ENCODE results near the gene SLC29A4.
A peak's percentile ranks its signal among the peaks of the same experiment; 100 is the strongest.
"Not testable (repeated sequence)": the region's sequence is repeated elsewhere in the genome, so short reads cannot be mapped to it uniquely, and the experiment has no call there.

Gene SLC29A4, protein sequence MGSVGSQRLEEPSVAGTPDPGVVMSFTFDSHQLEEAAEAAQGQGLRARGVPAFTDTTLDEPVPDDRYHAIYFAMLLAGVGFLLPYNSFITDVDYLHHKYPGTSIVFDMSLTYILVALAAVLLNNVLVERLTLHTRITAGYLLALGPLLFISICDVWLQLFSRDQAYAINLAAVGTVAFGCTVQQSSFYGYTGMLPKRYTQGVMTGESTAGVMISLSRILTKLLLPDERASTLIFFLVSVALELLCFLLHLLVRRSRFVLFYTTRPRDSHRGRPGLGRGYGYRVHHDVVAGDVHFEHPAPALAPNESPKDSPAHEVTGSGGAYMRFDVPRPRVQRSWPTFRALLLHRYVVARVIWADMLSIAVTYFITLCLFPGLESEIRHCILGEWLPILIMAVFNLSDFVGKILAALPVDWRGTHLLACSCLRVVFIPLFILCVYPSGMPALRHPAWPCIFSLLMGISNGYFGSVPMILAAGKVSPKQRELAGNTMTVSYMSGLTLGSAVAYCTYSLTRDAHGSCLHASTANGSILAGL

DNA sequence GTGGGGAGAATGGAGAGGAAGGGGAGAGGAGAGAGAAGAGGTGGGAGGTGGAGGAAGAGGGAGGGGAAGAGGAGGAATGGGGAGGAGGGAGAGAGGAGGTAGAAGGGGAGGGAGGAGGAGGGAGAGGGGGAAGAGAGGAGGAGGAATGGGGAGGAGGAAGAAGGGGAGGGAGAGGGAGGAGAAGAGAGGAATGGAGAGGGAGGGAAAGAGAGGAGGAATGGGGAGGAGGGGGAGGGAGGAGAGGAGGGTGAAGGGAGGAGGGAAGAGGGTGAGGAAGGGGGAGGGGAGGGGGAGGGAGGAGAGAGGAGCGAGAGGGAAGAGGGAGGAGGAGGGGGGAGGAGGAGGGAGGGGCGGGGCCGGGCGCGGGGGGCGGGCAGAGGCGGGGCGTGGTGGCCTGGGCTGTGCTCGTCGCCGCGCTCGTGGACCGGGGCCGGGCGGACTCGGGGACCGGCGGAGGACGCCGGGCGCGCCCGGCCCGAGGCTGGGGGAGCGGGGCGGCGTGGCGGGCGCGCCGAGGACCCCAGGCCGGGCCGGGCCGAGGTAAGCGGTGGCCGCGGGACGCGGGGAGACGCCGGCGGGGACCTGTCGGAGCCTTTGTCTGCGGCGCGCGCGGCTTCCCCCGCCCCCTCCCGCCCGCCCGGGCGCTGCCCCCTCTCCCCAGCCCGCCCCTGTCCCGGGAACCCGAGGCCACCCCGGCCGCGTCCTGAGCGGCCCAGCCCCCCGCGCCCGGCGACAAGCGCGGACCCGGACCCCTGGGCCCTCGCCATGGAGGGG lies at the start of gene SLC29A4:
TSS of gene SLC29A4 (plus strand) at position 401 of the 774 bp plus-strand sequence. CDS start 4,874 bp downstream, outside the sequence.
- DNase-seq = no peak

DNA sequence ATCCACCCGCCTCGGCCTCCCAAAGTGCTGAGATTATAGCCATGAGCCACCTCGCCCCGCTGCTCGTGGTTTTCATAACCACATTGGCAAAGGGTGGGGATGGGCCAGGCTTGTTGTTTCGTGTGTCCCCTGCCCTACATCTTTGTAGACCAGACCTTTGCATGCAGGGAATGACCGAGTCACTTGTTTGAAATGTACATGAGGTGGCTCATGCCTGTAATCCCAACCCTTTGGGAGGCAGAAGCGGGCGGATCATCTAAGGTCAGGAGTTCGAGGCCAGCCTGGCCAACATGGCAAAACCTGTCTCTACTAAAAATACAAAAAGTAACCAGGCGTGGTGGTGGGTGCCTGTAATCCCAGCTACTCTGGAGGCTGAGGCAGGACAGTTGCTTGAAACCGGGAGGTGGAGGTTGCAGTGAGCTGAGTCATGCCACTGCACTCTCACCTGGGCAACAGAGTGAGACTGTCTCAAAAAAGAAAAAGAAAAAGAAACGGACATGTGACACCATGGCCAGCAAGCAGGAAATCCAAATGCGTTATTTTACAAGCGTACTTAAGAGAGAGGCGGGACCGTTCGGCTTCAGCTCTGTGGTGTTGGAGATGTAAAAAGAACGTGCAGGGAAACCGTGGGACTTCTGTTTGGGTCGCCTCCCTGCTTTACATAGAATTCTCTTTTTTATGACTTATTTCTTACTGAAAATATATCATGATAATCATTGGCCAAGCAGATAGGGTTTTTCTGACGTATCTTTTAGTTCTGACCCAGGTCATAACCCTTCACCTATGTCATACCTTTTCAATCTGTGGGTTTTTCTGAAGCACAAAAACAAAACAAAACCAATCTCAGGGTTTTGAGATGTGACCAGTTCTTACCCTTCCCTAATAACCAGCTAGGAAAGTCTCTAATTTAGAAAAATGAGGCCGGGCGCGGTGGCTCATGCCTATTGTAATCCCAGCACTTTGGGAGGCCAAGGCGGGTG lies 47.6 kb upstream of the SLC29A4 start:
- DNase-seq = peak; percentile 70

DNA sequence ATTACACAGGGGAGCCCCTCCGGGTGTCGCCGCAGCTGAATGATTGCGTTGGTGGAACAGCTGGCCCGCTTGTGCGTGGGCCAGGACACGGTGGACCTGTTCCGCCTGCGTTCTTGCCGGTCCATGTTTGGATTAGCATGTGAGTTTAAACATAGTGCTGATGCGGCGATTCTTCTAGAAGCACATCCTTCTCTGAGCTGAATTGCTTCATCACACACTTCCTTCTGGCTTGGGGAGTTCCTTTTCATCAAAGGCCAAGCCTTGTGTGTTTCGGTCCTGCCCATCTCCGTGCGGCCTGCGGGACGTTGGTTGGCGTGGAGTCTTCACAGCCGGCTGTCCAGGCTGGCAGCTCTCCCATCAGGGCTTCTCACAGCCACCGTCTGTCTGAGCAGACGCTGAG lies 45.5 kb upstream of the SLC29A4 start:
- DNase-seq = no peak

DNA sequence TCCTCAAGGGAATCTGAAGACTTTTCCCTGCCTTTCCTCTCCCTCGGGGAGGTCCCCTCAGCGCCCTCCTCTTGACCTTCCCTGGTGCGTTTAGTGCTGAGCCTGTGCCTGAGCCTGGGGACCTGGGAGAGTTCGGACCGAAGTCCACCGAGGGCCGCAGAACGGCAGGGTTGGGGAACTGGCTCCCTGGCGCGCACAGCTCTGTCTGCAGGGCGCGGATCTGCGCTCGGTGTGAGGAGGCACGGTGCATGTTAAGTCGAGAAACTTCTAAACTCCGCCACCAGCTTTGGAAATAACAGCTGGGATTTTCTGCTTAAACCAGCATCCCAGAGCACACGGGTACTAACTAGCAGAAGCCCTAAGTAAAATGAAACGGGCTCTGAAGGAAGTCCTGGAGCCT lies 44.2 kb upstream of the SLC29A4 start:
- DNase-seq = no peak

DNA sequence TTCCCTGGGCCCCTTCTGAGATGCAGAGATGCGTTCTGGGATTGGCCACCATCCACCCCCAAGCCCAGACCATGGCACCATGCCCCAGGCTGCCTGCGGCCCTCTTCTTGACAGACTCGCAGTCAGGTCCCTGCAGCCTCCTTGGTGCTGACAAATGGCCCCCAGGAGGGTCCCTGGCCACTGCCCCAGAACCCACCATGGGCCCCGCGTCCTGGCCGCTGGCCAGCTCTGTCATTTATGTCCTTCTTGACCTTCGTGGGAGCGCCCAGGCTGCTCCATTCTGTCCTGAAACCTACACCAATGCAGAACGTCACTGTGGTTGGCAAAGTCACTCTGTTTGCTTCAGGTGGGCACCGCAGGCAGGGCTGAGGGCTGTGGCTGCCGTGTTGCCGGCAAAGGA lies 39.5 kb upstream of the SLC29A4 start:
- no peak for DNase-seq

DNA sequence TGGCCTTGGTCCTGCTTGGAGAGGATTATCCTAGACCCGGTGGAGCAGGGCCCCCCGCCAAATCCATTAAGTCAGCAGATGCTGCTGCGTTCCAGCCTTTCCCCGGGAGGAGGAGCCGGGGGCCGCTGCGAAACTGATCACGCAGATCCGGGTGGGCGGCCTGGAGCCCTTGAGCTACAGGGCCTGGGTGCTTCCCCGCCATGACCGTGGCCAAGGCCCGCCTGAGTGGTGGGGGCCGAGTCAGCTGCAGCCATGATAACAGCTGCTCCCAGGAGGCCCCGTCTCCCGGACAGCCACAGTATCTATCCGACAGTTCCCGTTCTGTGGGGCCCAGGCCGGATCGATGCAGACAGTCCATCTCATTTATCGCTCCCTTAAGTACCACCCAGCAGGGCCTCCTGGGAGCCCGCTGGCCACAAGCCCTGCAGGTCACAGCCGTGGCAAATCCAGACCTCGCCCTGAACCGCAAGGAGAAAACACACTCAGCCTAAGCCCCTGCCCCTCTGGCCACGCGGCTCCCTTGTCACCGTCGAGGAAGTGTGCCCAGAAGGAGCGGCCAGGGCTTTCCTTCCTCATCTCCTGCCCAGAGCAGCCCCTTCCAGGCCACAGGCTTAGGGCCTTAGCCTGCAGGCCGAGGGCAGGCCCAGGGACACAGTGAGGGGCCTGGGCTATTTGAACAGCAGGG lies 34.4 kb upstream of the SLC29A4 start:
- DNase-seq = no peak

DNA sequence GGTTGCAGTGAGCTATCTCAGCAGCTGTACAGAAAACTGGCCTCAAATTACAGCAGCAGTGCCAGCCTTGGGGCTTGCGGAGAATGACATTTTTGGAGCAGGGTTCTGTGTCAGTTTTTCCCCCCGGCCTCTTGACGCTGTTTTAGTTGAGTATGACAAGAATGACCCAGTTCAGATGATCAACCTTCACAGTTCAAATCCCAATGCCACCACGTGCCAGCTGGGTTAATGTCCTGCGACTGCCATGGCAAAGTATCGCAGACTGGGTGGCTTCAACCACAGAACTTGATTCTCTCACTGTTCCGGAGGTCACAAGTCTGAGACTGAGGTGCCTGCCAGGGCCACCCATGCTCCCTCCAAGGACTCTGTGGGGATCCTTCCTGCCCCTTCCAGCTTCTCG lies 32.0 kb upstream of the SLC29A4 start:
- DNase-seq = not testable (repeated sequence)

DNA sequence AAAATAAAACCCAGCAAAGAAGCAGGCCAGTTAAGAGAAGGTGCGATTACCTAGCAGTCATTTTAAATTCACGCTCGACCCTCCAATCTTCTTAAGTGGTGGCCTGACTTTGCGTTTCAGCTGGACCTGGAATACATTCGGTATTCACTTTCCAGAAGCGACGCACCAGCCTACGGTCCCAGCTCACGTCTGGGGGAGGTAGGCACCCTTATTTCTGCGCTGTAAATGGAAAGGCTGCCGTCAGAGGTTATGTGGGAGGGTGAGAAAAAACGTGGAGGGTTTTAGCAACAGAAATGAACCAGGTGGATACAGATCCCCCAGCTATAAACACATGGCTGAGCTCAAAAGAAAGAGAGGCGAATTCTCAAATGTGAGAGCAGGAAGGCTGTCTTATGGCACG lies 29.2 kb upstream of the SLC29A4 start:
- DNase-seq = not testable (repeated sequence)

DNA sequence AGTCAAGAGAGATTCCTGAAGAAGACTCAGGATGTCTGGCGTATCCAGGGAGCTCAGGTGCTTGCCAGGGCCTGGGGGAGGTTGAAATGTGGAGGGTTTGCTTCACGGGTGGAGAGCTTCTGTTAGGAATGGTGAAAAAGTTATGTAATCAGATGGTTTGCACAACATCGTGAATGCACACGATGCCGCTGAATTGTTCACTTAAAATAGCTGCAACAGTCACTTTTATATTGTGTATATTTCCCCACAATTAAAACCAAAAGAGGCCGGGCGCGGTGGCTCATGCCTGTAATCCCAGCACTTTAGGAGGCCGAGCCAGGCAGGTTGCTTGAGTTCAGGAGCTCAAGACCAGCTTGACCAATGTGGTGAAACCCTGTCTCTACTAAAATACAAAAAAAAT lies 28.4 kb upstream of the SLC29A4 start:
- DNase-seq = not testable (repeated sequence)

DNA sequence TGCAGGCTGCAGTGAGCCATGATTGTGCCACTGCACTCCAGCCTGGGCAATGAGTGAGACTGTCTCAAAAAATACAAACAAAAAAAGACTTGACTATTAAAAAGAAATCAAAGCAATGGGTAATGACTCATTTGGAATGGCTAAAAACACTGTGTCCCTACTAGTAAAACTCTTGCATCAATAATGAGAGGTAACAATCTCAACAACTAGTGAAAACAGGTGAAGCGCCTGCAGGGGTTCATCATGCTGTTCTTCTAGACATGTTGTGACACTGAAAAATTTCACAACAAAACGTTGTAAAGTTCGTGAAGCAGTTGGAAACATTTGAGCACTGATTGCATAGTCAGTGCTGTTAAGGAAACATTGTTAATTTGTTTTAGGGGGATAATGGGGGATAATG lies 26.9 kb upstream of the SLC29A4 start:
- DNase-seq = no peak

DNA sequence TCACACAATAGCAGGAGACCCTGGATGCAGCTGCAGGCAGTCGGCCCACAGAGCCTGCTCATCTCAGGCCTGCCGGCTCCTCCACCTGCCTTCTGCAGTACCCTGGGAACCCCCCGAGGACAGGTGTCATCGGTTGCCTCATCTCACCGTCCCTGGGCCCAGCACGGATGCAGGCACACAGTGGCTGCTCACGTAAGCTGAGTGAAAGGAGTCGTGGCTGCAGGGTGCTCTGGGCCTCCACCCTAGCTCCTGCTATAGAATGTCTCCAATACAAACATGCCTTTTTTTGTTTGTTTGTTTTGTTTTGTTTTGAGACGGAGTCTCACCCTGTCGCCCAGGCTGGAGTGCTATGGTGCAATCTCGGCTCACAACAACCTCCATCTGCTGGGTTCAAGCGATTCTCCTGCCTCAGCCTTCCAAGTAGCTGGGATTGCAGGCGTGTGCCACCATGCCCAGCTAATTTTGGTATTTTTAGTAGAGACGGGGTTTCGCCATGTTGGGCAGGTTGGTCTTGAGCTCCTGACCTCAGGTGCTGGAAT lies 22.1 kb upstream of the SLC29A4 start:
- not testable (repeated sequence) for DNase-seq

DNA sequence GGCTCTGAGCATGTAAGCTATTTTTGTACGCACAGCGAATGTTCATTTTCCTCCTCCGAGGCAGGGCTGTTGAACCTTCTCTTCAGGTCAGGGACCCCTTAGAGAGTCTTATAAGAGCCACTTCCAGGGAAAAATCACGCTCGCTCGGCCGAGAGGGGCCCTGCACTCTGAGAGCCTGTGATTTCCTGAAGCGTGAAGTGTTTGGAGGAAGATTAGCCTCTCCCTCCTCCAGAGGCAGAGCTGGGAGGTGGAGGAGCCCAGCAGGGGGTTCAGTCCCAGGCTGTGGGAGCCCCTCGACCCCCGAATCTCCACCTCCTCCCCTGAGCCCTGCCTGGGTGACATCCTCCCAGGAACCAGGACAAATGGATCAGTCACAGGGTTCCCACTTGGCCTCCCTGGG lies 19.7 kb upstream of the SLC29A4 start:
- DNase-seq = not testable (repeated sequence)

DNA sequence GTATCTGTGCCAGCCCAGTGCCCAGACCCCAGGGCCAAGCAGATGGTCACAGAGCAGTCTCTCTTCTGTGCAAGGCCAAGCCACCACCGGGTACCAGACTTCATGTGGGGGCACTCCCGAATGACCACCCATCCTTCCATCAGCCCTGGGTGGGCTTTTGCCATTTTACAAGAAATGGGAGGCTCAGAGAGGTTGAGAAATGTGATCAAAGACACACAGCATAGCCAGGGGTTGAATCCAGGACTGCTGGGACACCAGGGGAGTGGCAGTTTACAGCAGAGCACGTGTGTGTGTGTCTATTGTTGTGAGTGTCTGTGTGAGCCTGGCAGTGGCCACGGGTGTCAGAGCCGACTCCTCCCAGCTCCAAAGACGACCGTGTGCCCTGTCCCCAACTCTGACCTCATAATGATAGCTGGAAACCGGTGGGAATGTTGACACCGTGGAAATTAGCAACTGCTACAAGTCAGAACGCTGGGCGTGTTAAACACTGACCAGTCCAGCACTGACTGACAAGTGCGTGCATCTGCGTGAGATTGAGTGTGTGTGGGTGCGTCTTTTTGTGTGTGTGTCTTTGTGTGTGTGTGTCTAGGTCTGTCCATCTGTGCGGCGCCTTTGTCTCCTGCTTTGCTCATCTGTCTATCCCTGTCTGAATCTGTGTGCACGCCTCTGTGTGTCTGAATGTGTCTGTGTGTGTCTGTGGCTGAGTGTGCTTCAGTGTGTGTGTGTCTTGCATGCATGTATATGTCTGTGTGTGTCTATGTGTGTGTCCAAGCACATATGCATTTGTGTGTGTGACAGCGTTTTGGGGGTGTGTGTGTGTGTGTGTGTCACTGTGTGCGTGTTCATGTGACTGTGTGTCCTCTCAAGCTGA lies 17.2 kb upstream of the SLC29A4 start:
- no peak for DNase-seq

DNA sequence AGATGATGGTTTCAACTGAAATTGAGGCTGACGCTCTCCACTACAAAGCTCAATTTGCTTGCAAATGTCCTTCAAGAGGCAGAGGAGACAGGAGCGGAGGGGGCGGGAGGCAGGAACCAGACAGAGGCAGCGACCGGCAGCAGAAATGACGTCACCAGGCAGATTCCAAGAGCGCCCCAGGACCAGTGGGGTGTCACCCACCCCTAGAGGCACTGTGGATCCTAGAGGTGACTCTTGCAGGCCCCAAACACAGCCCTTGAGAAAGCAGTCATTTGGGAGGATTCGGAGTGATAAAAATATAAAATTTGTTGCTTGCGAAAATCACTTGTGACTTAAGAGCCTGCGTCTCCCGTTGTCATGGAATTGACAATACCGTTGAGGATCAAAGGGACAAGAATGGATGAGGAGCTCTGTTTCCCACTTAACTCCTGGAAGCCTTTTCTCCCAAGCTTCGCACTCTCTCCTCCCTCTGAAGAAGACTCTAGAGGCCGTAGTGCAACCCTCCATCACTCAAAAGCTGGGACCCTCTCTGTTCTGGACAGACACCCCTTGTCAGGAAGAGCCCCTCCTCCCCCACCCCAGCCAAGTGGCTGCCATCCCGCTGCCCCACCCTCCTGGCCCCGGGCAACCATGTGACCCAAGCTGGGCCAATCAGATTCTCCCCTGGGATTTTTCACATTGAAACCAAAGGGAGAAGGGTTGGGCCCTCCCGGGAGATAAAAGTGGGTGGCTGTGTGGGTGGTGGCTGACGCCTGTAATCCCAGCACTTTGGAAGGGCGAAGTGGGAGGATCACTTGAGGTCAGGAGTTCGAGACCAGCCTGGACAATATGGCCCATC lies 16.3 kb upstream of the SLC29A4 start:
- no peak for DNase-seq

DNA sequence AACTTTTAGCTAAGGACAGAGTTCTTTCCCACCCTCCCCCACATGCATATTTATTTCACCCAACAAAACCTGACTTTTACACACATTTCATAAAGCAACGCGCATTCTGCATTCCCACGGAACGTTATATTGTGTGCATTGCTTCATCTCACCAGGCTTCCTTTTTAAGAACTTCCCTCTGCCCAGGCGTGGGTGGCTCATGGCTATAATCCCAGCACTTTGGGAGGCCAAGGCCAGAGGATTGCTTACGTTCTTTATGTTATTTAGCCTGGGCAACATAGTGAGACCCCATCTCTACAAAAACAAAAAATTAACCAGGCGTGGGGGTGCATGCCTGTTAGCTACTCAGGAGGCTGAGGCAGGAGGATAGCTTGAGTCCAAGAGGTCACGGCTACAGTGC lies 14.9 kb upstream of the SLC29A4 start:
- not testable (repeated sequence) for DNase-seq

DNA sequence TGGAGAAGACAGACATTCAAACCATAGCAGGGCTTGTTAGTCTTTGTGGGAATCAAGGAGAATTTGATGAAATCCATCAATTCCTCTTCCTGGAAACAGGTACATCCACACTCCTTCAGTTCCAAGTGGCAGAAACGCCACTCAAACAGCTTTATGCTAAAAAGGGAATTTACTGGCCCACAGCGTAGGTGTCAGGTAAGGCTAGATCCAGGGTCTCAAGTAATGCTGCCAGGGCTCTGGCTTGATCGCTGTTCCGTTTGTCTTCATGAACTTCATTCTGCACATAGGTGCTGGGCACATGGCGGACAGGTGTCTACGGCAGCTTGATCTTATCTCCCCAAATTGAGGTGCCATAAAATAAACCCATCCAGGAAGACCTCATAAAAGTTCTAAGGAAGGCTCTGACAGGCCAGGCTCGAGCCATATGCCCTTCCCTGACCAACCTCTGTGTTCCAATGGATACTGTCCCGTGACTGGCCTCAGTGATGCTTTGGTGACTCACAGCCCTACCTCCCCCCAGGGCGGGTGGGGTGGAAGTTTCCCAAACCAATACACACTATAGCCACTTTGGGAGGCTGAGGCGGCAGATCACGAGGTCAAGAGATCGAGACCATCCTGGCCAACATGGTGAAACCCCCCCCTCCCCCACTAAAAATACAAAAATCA lies 12.6 kb upstream of the SLC29A4 start:
- not testable (repeated sequence) for DNase-seq

DNA sequence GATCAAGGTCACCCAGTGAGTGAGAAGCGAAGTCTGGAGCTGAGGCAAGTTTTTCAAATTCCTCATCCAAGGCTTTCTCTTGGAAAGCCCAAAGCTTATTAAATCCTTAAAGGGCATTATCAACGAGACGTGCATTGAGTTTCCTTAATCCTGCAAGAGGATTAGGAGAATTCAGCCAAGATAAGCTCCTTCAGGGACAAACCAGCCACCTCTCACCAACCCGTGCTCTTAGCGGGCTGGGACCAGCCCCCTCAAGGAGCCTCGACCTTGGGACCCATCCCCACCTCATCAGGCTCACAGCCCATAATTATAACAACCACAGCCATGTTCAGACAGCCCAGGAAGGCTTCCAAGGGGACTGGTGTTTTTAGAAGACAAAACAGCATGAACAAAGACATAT lies 12.0 kb upstream of the SLC29A4 start:
- DNase-seq = no peak

DNA sequence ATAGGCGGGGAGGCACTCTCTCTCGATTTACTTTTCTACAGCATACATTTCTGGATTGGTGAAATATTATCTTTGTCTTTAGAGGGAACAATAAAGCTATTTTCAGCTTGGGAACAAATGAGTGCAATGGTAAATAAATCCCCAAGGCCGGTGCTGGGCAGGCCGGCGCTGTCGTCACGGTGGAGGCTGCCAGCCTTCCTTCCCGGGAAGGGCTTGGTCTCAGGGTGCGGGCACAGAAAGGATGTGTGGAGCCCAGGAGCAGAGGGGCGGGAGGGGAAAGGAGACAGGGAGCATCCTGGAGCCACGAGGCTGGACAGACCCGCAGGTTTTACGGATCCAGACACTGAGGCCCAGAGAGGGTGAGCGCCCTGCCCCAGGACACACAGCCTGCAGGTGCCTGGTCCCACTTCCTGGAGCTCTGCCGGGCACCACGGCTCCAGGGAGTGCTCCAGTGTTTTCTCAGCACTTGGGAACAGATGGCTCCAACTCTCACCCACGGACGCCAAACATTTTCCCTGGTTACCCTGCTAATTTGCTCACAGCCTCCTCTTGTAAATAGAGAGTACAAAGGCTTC lies 8.8 kb upstream of the SLC29A4 start:
- peak; percentile 38 for DNase-seq

DNA sequence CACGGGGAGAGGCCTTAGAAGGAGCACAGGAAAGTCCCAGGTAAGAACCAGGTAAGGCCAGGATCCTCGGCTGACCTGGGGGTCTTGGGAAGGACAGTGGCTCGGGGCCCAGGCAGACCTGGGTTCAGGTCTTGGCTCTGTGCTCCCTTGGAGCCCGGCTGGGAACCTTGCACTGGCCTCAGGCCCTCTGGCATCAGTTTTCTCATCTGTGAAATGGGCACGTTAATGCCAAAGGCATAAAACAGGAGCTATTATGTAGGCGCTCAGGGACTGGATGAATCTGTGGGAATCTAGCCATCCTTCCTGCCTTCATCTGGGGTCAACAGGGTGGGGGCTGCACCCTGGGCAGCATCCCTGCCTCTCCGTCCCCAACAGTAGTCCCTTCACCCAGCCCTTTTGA lies 8.3 kb upstream of the SLC29A4 start:
- no peak for DNase-seq

Data from DMS153 (cell line).